Chondrocyte (in vitro differentiated cells): Measurements from ENCODE around the gene CREB3. TPM values are rescaled to one million over a fixed set of nuclear protein-coding genes. Genes with fewer than 3 reads are reported as not detected.

Source experiments
- DNase-seq: peaks from one replicate; pipeline ENCODE4 v3.0.0; 2021; ENCODE audit warnings: mixed read lengths, low spot score
- H3K27ac Mint-ChIP-seq: one replicate; pipeline ENCODE4 v1.8.0; 2021; ENCODE audit warnings: mild to moderate bottlenecking, moderate library complexity, mixed read lengths; ENCODE audit not compliant: unreplicated experiment
- H3K27me3 Mint-ChIP-seq: 2 replicates; pipeline ENCODE4 v1.8.0; 2021; ENCODE audit warnings: low read depth, mixed read lengths
- H3K36me3 Mint-ChIP-seq: 2 replicates; pipeline ENCODE4 v1.8.0; 2021; ENCODE audit warnings: low read depth, mixed read lengths
- H3K4me1 Mint-ChIP-seq: 2 replicates; pipeline ENCODE4 v1.8.0; 2021; ENCODE audit warnings: low read depth, mild to moderate bottlenecking, mixed read lengths
- H3K4me3 Mint-ChIP-seq: one replicate; pipeline ENCODE4 v1.8.0; 2021; ENCODE audit warnings: mild to moderate bottlenecking, moderate library complexity, mixed read lengths; ENCODE audit not compliant: unreplicated experiment
- H3K9me3 Mint-ChIP-seq: 2 replicates; pipeline ENCODE4 v1.8.0; 2021; ENCODE audit warnings: low read depth, mixed read lengths
- total RNA-seq: library from RNA; stranded (reverse); gene quantifications from 3 replicates; pipeline ENCODE4 v1.2.1, GENCODE V29; 2021
- TF ChIP-seq, protein P1 (sequence below): fragments of 200-600 bp; sonication (generic); IDR thresholded peaks from 2 replicates; pipeline ENCODE4 v1.5.0; 2021; ENCODE audit warnings: antibody characterized with exemption, mild to moderate bottlenecking, moderate library complexity

Gene CREB3
- total RNA-seq, 1 donor from 2014 or later, result 56.7 TPM

DNA sequence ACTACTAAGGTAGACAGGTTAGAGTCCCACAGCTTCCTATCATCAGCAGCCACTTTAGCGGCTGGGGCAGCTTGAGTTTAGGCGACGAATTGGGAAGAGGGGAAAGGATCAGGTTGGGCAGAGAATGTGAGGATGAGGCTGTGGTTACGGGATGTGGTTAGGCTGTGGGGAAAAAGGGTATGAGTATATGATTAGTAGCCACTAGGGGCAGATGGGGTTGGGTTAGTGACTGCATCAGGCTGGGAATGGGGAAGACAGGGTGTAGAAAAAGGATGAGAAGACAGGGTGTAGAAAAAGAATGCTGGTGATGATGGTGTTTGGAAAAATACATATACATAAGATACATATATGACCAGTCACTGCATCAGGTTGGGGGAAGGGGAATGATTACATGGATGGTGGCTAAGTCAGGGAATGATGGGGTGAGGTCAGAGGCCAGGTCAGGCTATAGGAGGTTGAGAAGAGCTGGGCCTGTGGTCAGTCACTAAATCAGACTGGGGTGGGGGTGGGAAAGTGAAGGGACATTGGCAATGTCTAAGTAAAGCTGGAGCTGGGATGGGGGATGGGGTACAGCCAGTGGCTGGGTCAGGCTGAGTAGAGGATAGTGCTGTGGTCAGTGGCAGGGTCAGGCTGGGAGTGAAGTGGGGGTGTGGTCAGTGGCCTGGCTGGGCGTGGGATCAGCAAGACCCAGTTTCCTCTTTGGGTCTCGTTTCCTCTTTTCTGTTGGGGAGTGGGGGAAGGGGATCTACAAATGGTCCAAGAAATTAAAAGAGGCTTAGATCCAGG, 2.6 kb upstream of the CREB3 start:
- Mint-ChIP-seq H3K27ac (no peak overlapping the region), H3K9me3 (no peaks in the 10 kb centered on the region), H3K4me3 (no peak overlapping the region), H3K4me1 (peaks cover 28% of the 10 kb centered on the region), H3K27me3 (no peaks in the 10 kb centered on the region), H3K36me3 (peaks cover 17% of the 10 kb centered on the region)
- no peak for DNase-seq
- TF ChIP-seq, protein P1, sequence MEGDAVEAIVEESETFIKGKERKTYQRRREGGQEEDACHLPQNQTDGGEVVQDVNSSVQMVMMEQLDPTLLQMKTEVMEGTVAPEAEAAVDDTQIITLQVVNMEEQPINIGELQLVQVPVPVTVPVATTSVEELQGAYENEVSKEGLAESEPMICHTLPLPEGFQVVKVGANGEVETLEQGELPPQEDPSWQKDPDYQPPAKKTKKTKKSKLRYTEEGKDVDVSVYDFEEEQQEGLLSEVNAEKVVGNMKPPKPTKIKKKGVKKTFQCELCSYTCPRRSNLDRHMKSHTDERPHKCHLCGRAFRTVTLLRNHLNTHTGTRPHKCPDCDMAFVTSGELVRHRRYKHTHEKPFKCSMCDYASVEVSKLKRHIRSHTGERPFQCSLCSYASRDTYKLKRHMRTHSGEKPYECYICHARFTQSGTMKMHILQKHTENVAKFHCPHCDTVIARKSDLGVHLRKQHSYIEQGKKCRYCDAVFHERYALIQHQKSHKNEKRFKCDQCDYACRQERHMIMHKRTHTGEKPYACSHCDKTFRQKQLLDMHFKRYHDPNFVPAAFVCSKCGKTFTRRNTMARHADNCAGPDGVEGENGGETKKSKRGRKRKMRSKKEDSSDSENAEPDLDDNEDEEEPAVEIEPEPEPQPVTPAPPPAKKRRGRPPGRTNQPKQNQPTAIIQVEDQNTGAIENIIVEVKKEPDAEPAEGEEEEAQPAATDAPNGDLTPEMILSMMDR, result peak; percentile 79

DNA sequence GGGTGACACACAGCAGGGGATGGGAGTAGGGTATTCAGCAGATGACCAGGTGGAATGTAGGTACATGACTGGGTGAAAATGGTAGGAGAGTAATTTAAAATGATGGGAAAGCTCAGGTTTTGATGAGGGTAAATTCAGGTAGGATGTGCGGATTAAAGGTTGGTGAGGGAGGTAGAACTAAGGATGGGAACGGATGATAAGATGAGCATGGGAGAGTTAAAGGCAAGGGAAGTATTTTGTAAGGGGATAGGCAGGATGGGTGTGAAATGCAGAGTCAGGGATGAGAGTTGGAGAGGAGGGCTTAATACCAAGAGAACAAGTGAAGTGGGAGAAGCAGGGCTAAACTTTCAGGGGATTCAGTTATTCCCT, 2.0 kb upstream of the CREB3 start:
- Mint-ChIP-seq H3K36me3 (peaks cover 18% of the 10 kb centered on the region), H3K4me3 (no peak overlapping the region), H3K27me3 (no peaks in the 10 kb centered on the region), H3K27ac (no peak overlapping the region), H3K9me3 (no peaks in the 10 kb centered on the region), H3K4me1 (peaks cover 25% of the 10 kb centered on the region)
- DNase-seq, result no peak
- TF ChIP-seq, protein P1, result no peak

DNA sequence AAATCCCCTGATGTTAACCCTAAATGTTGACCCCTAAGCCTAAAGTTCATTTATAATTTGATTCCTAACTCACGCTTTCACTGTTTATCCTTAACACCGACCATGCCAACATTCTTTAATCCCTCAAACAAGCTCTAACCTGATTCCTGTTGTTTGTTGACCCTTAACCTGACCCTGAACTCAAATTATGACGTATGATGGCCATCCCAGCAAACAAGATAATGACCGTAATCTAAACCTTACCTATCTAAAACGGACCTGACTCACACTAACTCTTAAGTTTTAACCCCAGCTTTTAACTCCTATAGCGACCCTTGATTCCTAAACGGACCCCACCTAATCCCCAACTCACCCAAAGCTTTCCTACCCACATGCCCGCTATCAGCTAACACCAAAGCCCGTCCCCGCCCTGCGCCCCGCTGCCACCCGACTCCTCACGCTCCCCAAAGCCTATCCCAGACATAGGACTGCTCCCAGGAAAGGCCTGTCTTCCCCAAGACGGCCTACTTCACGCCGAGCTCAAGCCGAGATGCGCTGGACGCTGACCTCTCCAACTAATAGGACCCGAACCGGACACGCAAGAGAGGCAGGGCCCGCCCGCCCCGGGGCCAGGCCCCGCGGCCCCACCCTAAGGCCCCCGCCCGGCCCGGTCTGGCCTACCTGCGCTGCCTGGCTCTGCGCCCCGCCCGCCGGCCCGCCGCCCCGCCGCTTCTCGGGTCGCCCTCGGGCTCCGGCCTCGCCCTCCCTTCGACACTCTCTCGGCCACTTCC, 866 bp upstream of the CREB3 start:
- peaks cover 19% of the 10 kb centered on the region for H3K36me3 Mint-ChIP-seq
- H3K27me3 Mint-ChIP-seq, result no peaks in the 10 kb centered on the region
- no peaks in the 10 kb centered on the region for H3K9me3 Mint-ChIP-seq
- DNase-seq, result no peak
- H3K4me1 Mint-ChIP-seq, result peaks cover 35% of the 10 kb centered on the region
- H3K4me3 Mint-ChIP-seq, result no peak overlapping the region
- TF ChIP-seq, protein P1, result peak; percentile 11
- peak overlapping the region; percentile 98 for H3K27ac Mint-ChIP-seq

DNA sequence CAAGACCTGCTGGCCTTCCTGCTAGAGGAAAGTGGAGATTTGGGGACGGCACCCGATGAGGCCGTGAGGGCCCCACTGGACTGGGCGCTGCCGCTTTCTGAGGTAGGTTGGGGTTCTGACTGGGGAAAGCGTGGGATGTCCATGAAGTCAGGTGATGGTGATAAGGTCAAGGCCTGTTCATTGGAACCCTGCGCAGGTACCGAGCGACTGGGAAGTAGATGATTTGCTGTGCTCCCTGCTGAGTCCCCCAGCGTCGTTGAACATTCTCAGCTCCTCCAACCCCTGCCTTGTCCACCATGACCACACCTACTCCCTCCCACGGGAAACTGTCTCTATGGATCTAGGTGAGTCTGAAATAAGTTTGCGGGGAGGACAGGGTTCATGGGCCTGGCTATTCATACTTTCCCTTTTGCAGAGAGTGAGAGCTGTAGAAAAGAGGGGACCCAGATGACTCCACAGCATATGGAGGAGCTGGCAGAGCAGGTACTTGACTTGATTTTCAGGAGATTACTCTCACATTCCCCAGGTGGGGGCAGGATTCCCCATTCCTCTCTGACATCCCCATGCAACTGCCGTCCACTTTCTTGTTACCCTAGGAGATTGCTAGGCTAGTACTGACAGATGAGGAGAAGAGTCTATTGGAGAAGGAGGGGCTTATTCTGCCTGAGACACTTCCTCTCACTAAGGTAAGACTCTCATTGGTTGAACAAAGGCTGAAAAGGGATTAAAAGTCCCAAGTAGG, 505 bp downstream of the CREB3 start:
- Mint-ChIP-seq H3K27me3 (no peaks in the 10 kb centered on the region), H3K36me3 (peaks cover 29% of the 10 kb centered on the region), H3K4me1 (peaks cover 37% of the 10 kb centered on the region), H3K9me3 (no peaks in the 10 kb centered on the region), H3K27ac (peak overlapping the region; percentile 98), H3K4me3 (no peak overlapping the region)
- TF ChIP-seq, protein P1, result peak; percentile 46
- DNase-seq, result no peak

DNA sequence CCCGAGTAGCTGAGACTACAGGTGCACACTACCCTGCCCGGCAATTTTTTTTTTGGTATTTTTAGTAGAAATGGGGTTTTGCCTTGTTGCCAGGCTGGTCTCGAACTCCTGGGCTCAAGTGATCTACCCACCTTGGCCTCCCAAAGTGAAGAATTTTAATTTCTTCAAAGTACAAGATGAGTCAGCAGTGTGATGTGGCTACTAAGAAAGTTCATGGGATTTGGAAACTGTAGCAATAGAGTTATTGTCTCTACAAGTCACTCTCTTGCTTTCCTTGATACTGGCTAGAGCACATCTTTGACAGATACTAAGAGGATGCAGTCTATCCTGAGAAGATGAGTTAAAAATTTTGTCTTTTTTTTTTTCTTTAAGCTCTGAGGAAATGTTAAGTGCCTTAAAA, 1.6 kb downstream of the CREB3 start:
- peak overlapping the region; percentile 11 for H3K4me3 Mint-ChIP-seq
- no peaks in the 10 kb centered on the region for H3K9me3 Mint-ChIP-seq
- DNase-seq, result no peak
- TF ChIP-seq, protein P1, result no peak
- peaks cover 38% of the 10 kb centered on the region for H3K36me3 Mint-ChIP-seq
- peak overlapping the region; percentile 80 for H3K27ac Mint-ChIP-seq
- peaks cover 37% of the 10 kb centered on the region for H3K4me1 Mint-ChIP-seq
- no peaks in the 10 kb centered on the region for H3K27me3 Mint-ChIP-seq
